ENCODE data around the gene C19orf81. TPM values are rescaled to one million over a fixed set of nuclear protein-coding genes. Genes with fewer than 3 reads are reported as not detected.

C19orf81 gene
- total RNA-seq, result not detected

GRCh38 chr19:50649433-50650391 is at the start of gene C19orf81:
Gene C19orf81 (plus strand): TSS chr19:50649445. CDS start chr19:50649445, 0 bp downstream.

GRCh38 chr19:50639121-50640112 is 9.8 kb upstream of the C19orf81 start, which contains the start of gene SYT3:
Gene SYT3 (minus strand): TSS chr19:50639881. CDS start chr19:50637411, 2,470 bp downstream.

Other genes with a start within 250 kb of the C19orf81 start
- gene SPIB, start 230.5 kb upstream of the C19orf81 start, total RNA-seq, result 0.23 TPM
- gene MYBPC2, start 216.6 kb upstream of the C19orf81 start, total RNA-seq, result 0.92 TPM
- 68.5 TPM for gene EMC10, start 172.9 kb upstream of the C19orf81 start, total RNA-seq
- 7.2 TPM for gene GARIN5A, start 172.6 kb upstream of the C19orf81 start, total RNA-seq
- gene JOSD2, start 138.3 kb upstream of the C19orf81 start, total RNA-seq, result 3.7 TPM
- gene ASPDH, start 135.5 kb upstream of the C19orf81 start, total RNA-seq, result 3.0 TPM
- 105 TPM for gene LRRC4B, start 81.0 kb upstream of the C19orf81 start, total RNA-seq
- gene SYT3, start 9.6 kb upstream of the C19orf81 start, total RNA-seq, result 36.0 TPM
- gene SHANK1, start 70.4 kb downstream of the C19orf81 start, total RNA-seq, result 23.3 TPM
- gene CLEC11A, start 73.9 kb downstream of the C19orf81 start, total RNA-seq, result 2.5 TPM
- not detected for gene GPR32, start 121.0 kb downstream of the C19orf81 start, total RNA-seq
- not detected for gene ACP4, start 141.0 kb downstream of the C19orf81 start, total RNA-seq
- gene KLK1, start 174.3 kb downstream of the C19orf81 start, total RNA-seq, result not detected
- not detected for gene KLK15, start 184.1 kb downstream of the C19orf81 start, total RNA-seq
- not detected for gene KLK3, start 205.5 kb downstream of the C19orf81 start, total RNA-seq
- not detected for gene KLK2, start 224.0 kb downstream of the C19orf81 start, total RNA-seq

Data from diencephalon (tissue), 1 donor.